ENCODE measurements around the gene MLN. TPM values are rescaled to one million over a fixed set of nuclear protein-coding genes. Genes with fewer than 3 reads are reported as not detected.
A peak's percentile ranks its signal among the peaks of the same experiment; 100 is the strongest.

Gene MLN
- total and polyA plus RNA-seq, 2 of the 4 experiments (the other 2 are of a cell fraction): not detected

DNA sequence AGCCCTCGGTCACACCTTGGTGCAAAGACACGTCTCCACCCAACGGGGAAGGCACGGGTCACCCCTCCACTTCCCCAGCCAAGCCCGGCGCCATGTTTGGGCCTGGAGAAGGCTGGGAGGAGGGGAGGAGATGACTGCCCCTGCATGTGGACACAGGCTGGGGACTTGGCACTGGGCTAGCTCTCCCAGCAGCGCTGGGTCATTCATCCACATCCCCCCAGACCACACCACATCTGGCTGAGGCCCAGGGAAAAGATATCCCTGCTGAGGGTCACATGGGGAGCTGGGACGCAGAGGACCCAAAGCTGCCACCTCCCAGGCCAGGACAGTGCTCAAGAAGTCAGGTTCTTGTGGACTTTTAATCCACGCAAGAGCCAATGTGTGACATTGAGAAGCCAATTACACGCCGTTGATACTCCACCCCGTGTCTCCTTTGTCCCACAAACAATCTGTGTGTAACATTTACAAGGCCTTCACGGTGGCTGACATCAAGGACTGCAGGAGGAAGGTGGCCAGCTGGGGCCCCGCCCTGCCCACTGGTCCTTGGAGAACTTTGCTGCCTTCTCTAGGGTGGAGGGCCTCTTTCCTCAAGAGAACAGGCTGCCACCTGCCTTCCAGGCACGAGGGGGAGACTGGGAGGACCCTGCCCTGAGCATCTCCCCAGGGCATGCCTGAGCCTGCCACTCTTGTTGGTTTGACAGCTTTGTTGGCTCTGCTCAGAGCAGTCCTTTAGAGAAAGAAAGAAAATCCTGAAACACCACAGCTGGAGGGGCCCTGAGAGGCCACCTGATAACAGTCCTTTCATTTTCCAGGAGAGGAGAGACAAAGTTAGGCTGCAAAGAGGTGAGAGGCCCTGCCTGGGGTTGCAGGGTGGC lies 51.8 kb downstream of the MLN start:
- peak overlapping the region in 1 of 2 experiments; percentile 21; a peak in 1 of 4 replicates for H4K8ac ChIP-seq (ENCODE audit: low read depth in 2 of 2, low read length in 2 of 2)
- dilution Hi-C loops (cut with HindIII; ENCODE audit: low sequenced_read_pairs, unreplicated experiment) (no loop called here), intact Hi-C loops (cut with micrococcal nuclease) (no loop called here), in situ Hi-C loops (cut with MboI; ENCODE audit: low sequenced_read_pairs) (no loop called here)
- no peaks in the 10 kb centered on the region for H3K79me1 ChIP-seq (ENCODE audit: low read depth in 1 of 2, low read length in 2 of 2)
- no peaks in the 10 kb centered on the region for H3K36me3 ChIP-seq (ENCODE audit: control insufficient read depth, insufficient read depth, low read length)
- peak overlapping the region; percentile 15 for H4K5ac ChIP-seq (ENCODE audit: low read depth, low read length)
- H2AFZ ChIP-seq (replicated peaks; ENCODE audit: low read length, poor library complexity): peak overlapping the region; percentile 69
- no peaks in the 10 kb centered on the region for H3K9me3 ChIP-seq (ENCODE audit: control insufficient read depth, insufficient read depth, low read length)
- peak overlapping the region; percentile 46 for H3K4ac ChIP-seq (ENCODE audit: low read depth, low read length)
- H3K27me3 ChIP-seq (ENCODE audit: control insufficient read depth, insufficient read depth, low read length): no peaks in the 10 kb centered on the region
- H2AK5ac ChIP-seq (ENCODE audit: low read depth, low read length): 0 out of 2 replicates have a peak overlapping the region, but pooled peaks have one; percentile 39
- no peak overlapping the region for H3K23ac ChIP-seq (ENCODE audit: low read depth, low read length)
- no TSS peak for BruUV-seq (replicated peaks)
- peak overlapping the region; percentile 31 for H3K18ac ChIP-seq (ENCODE audit: low read depth, low read length)
- DNase-seq (no peak), ATAC-seq (ENCODE audit: low read depth) (no peak)
- WGBS, 2 experiments (ENCODE audit: extremely low coverage in 2 of 2, insufficient read length in 1 of 2): 80% methylated on average over 1 of the region's 15 CpGs; no CpG with 5 or more reads in 1 of the 2 experiments
- no peak overlapping the region for H3K4me2 ChIP-seq (ENCODE audit: low read depth, low read length)
- no peak overlapping the region for H3K56ac ChIP-seq (ENCODE audit: extremely low read depth, insufficient read depth, low read length)
- POLR2A ChIA-PET (ENCODE audit: unreplicated experiment): interaction anchor here (0.5 to 0.6 kb wide), 2 partner anchors 41 to 485 kb away, joined by 3 to 7 read pairs; partner anchors contain the start of genes HMGA1 and UQCC2
- no peak overlapping the region for H2AK9ac ChIP-seq (replicated peaks; ENCODE audit: low read depth, low read length, poor library complexity)
- peak overlapping the region; percentile 21 for H4K91ac ChIP-seq (ENCODE audit: insufficient read depth, low read depth, low read length)
- peaks cover 22% of the 10 kb centered on the region for H3K4me1 ChIP-seq (ENCODE audit: control insufficient read depth, insufficient read depth, low read length)
- peak overlapping the region; percentile 3; the same call in 1 of the 2 replicates for H2BK120ac ChIP-seq (ENCODE audit: low read depth, low read length)
- H3K9me1 ChIP-seq (ENCODE audit: insufficient read depth, low read length): 0 out of 2 replicates have a peak, but pooled peaks cover 3% of the 10 kb centered on the region
- H2BK5ac ChIP-seq (ENCODE audit: low read depth, low read length, poor library complexity, severe bottlenecking): no peak overlapping the region
- no peak overlapping the region for H3K14ac ChIP-seq (replicated peaks; ENCODE audit: low read depth, low read length)
- peak overlapping the region; percentile 43; the same call in 1 of the 3 replicates for H2BK15ac ChIP-seq (ENCODE audit: low read depth, low read length)
- no peak overlapping the region for H3K9ac ChIP-seq (ENCODE audit: low read depth, low read length)
- CTCF ChIA-PET: no interaction called here
- H2BK20ac ChIP-seq (ENCODE audit: low read depth, low read length): no peak overlapping the region
- H3K27ac ChIP-seq (ENCODE audit: insufficient read depth, low read length): no peak overlapping the region
- peaks cover 5% of the 10 kb centered on the region for H4K20me1 ChIP-seq (ENCODE audit: insufficient read depth, low read length)
- H3K4me3 ChIP-seq (ENCODE audit: insufficient read depth, low read depth, low read length): no peak overlapping the region
- TF ChIP-seq RAD21 (IDR thresholded peaks at IDR 0.05; ENCODE audit: low read length) (no peak), BHLHE40 (IDR thresholded peaks at IDR 0.05; ENCODE audit: low read depth, low read length) (no peak), CHD1 (IDR thresholded peaks at IDR 0.05; ENCODE audit: low read depth, low read length) (no peak), RFX5 (IDR thresholded peaks at IDR 0.05; ENCODE audit: low read depth, low read length) (no peak), NFE2L2 (IDR thresholded peaks at IDR 0.05; ENCODE audit: low read depth, low read length) (no peak), SMC3 (IDR thresholded peaks at IDR 0.05; ENCODE audit: low read depth, low read length) (no peak), MAZ (IDR thresholded peaks at IDR 0.05; ENCODE audit: borderline replicate concordance, low read depth, low read length) (no peak), CEBPB (IDR thresholded peaks at IDR 0.05; ENCODE audit: low read depth, low read length) (no peak), MAFK (IDR thresholded peaks at IDR 0.05; ENCODE audit: low read depth, low read length) (no peak), POLR2A (IDR thresholded peaks at IDR 0.05; ENCODE audit: low read depth, low read length) (no peak), RCOR1 (IDR thresholded peaks at IDR 0.05; ENCODE audit: insufficient replicate concordance, low read length) (no peak)
- TF ChIP-seq, protein P1, sequence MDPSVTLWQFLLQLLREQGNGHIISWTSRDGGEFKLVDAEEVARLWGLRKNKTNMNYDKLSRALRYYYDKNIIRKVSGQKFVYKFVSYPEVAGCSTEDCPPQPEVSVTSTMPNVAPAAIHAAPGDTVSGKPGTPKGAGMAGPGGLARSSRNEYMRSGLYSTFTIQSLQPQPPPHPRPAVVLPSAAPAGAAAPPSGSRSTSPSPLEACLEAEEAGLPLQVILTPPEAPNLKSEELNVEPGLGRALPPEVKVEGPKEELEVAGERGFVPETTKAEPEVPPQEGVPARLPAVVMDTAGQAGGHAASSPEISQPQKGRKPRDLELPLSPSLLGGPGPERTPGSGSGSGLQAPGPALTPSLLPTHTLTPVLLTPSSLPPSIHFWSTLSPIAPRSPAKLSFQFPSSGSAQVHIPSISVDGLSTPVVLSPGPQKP (IDR thresholded peaks at IDR 0.05; ENCODE audit: borderline replicate concordance, low read depth, low read length): no peak
- TF ChIP-seq, protein P2, sequence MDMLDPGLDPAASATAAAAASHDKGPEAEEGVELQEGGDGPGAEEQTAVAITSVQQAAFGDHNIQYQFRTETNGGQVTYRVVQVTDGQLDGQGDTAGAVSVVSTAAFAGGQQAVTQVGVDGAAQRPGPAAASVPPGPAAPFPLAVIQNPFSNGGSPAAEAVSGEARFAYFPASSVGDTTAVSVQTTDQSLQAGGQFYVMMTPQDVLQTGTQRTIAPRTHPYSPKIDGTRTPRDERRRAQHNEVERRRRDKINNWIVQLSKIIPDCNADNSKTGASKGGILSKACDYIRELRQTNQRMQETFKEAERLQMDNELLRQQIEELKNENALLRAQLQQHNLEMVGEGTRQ (IDR thresholded peaks at IDR 0.05; ENCODE audit: low read depth, low read length): no peak
- TF ChIP-seq, protein P3, sequence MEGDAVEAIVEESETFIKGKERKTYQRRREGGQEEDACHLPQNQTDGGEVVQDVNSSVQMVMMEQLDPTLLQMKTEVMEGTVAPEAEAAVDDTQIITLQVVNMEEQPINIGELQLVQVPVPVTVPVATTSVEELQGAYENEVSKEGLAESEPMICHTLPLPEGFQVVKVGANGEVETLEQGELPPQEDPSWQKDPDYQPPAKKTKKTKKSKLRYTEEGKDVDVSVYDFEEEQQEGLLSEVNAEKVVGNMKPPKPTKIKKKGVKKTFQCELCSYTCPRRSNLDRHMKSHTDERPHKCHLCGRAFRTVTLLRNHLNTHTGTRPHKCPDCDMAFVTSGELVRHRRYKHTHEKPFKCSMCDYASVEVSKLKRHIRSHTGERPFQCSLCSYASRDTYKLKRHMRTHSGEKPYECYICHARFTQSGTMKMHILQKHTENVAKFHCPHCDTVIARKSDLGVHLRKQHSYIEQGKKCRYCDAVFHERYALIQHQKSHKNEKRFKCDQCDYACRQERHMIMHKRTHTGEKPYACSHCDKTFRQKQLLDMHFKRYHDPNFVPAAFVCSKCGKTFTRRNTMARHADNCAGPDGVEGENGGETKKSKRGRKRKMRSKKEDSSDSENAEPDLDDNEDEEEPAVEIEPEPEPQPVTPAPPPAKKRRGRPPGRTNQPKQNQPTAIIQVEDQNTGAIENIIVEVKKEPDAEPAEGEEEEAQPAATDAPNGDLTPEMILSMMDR (conservative IDR thresholded peaks at IDR 0.05; ENCODE audit: low read depth, low read length): no peak
